Measurements from ENCODE around the gene FOXD2. TPM values are rescaled to one million over a fixed set of nuclear protein-coding genes. Genes with fewer than 3 reads are reported as not detected.

Gene FOXD2
- total RNA-seq, 1 donor from 2014 or later = 0.07 TPM

- Histone ChIP-seq H3K9me3 (ENCODE audit: insufficient read depth, low read depth, low read length) (no peaks in the 10 kb centered on the region), H3K4me1 (ENCODE audit: insufficient read depth, low read length) (no peaks in the 10 kb centered on the region), H3K4me3 (ENCODE audit: insufficient read depth, low read depth, low read length) (no peak overlapping the region), H3K79me2 (ENCODE audit: insufficient read depth, low read length) (no peaks in the 10 kb centered on the region), H4K20me1 (ENCODE audit: insufficient read depth, low read length) (no peaks in the 10 kb centered on the region), H2AFZ (ENCODE audit: low read depth, low read length) (no peak overlapping the region), H3K4me2 (ENCODE audit: low read length) (no peak overlapping the region), H3K36me3 (ENCODE audit: insufficient read depth, low read length) (no peaks in the 10 kb centered on the region), H3K27ac (ENCODE audit: low read depth, low read length) (no peak overlapping the region), H3K9ac (ENCODE audit: low read length) (no peak overlapping the region), H3K27me3 (ENCODE audit: insufficient read depth, low read length) (peaks cover 56% of the 10 kb centered on the region)
- no peak overlapping the region for H3K27ac Mint-ChIP-seq (ENCODE audit: unreplicated experiment)
- H3K4me1 Mint-ChIP-seq (ENCODE audit: low read depth, unreplicated experiment) = no peaks in the 10 kb centered on the region
- FAIRE-seq (no peak), DNase-seq (ENCODE audit: low read depth) (no peak)
- H3K9me3 Mint-ChIP-seq (ENCODE audit: unreplicated experiment) = peaks cover 4% of the 10 kb centered on the region
- no peak for TF ChIP-seq CTCF (IDR thresholded peaks at IDR 0.05; ENCODE audit: insufficient read depth, low read depth, low read length)
- TF ChIP-seq EZH2 (IDR thresholded peaks at IDR 0.05; ENCODE audit: insufficient read depth, low read length) = no peak
- no peak overlapping the region for H3K4me3 Mint-ChIP-seq (ENCODE audit: unreplicated experiment)
- H3K36me3 Mint-ChIP-seq (ENCODE audit: low read depth, unreplicated experiment) = peaks cover 1% of the 10 kb centered on the region
- H3K27me3 Mint-ChIP-seq (ENCODE audit: low read depth, unreplicated experiment) = peaks cover 77% of the 10 kb centered on the region
Measured at GRCh38 chr1:47418122-47418521, 19.7 kb upstream of the FOXD2 start.

GRCh38 chr1:47418681-47419325 is 19.0 kb upstream of the FOXD2 start:
- no peaks in the 10 kb centered on the region for H4K20me1 ChIP-seq (ENCODE audit: insufficient read depth, low read length)
- H3K27ac ChIP-seq (ENCODE audit: low read depth, low read length) = no peak overlapping the region
- Mint-ChIP-seq H3K9me3 (ENCODE audit: unreplicated experiment) (peaks cover 4% of the 10 kb centered on the region), H3K4me3 (ENCODE audit: unreplicated experiment) (no peak overlapping the region), H3K36me3 (ENCODE audit: low read depth, unreplicated experiment) (peaks cover 1% of the 10 kb centered on the region), H3K27me3 (ENCODE audit: low read depth, unreplicated experiment) (peaks cover 74% of the 10 kb centered on the region), H3K27ac (ENCODE audit: unreplicated experiment) (no peak overlapping the region), H3K4me1 (ENCODE audit: low read depth, unreplicated experiment) (no peaks in the 10 kb centered on the region)
- H3K79me2 ChIP-seq (ENCODE audit: insufficient read depth, low read length) = no peaks in the 10 kb centered on the region
- H3K4me2 ChIP-seq (ENCODE audit: low read length) = no peak overlapping the region
- H3K9me3 ChIP-seq (ENCODE audit: insufficient read depth, low read depth, low read length) = no peaks in the 10 kb centered on the region
- no peak overlapping the region for H2AFZ ChIP-seq (ENCODE audit: low read depth, low read length)
- DNase-seq (ENCODE audit: low read depth) (no peak), FAIRE-seq (no peak)
- no peak overlapping the region for H3K4me3 ChIP-seq (ENCODE audit: insufficient read depth, low read depth, low read length)
- TF ChIP-seq CTCF (IDR thresholded peaks at IDR 0.05; ENCODE audit: insufficient read depth, low read depth, low read length) = no peak
- TF ChIP-seq EZH2 (IDR thresholded peaks at IDR 0.05; ENCODE audit: insufficient read depth, low read length) = no peak
- H3K9ac ChIP-seq (ENCODE audit: low read length) = no peak overlapping the region
- peaks cover 56% of the 10 kb centered on the region for H3K27me3 ChIP-seq (ENCODE audit: insufficient read depth, low read length)
- H3K4me1 ChIP-seq (ENCODE audit: insufficient read depth, low read length) = no peaks in the 10 kb centered on the region
- H3K36me3 ChIP-seq (ENCODE audit: insufficient read depth, low read length) = no peaks in the 10 kb centered on the region

GRCh38 chr1:47420547-47420946 is 17.3 kb upstream of the FOXD2 start:
- FAIRE-seq = no peak
- H3K27ac ChIP-seq (ENCODE audit: low read depth, low read length) = no peak overlapping the region
- no peaks in the 10 kb centered on the region for H3K79me2 ChIP-seq (ENCODE audit: insufficient read depth, low read length)
- H3K4me1 ChIP-seq (ENCODE audit: insufficient read depth, low read length) = no peaks in the 10 kb centered on the region
- peaks cover 39% of the 10 kb centered on the region for H3K27me3 ChIP-seq (ENCODE audit: insufficient read depth, low read length)
- H3K4me1 Mint-ChIP-seq (ENCODE audit: low read depth, unreplicated experiment) = no peaks in the 10 kb centered on the region
- H3K9me3 Mint-ChIP-seq (ENCODE audit: unreplicated experiment) = peaks cover 4% of the 10 kb centered on the region
- TF ChIP-seq EZH2 (IDR thresholded peaks at IDR 0.05; ENCODE audit: insufficient read depth, low read length) (no peak), CTCF (IDR thresholded peaks at IDR 0.05; ENCODE audit: insufficient read depth, low read depth, low read length) (no peak)
- peaks cover 73% of the 10 kb centered on the region for H3K27me3 Mint-ChIP-seq (ENCODE audit: low read depth, unreplicated experiment)
- no peaks in the 10 kb centered on the region for H3K36me3 ChIP-seq (ENCODE audit: insufficient read depth, low read length)
- no peak overlapping the region for H3K4me3 ChIP-seq (ENCODE audit: insufficient read depth, low read depth, low read length)
- no peak overlapping the region for H3K4me3 Mint-ChIP-seq (ENCODE audit: unreplicated experiment)
- H4K20me1 ChIP-seq (ENCODE audit: insufficient read depth, low read length) = no peaks in the 10 kb centered on the region
- H3K27ac Mint-ChIP-seq (ENCODE audit: unreplicated experiment) = no peak overlapping the region
- no peaks in the 10 kb centered on the region for H3K36me3 Mint-ChIP-seq (ENCODE audit: low read depth, unreplicated experiment)
- no peak overlapping the region for H3K4me2 ChIP-seq (ENCODE audit: low read length)
- DNase-seq (ENCODE audit: low read depth) = no peak
- no peaks in the 10 kb centered on the region for H3K9me3 ChIP-seq (ENCODE audit: insufficient read depth, low read depth, low read length)
- H2AFZ ChIP-seq (ENCODE audit: low read depth, low read length) = no peak overlapping the region
- no peak overlapping the region for H3K9ac ChIP-seq (ENCODE audit: low read length)

All from astrocyte (in vitro differentiated cells and primary cell).